WTC11 (cell line): Measurements from ENCODE around the gene KRTAP1-4. TPM values are rescaled to one million over a fixed set of nuclear protein-coding genes. Genes with fewer than 3 reads are reported as not detected.
"Not testable (repeated sequence)": the region's sequence is repeated elsewhere in the genome, so short reads cannot be mapped to it uniquely, and the experiment has no call there.

Source experiments
- ATAC-seq: fragments of 200-7000 bp; cut with Tn5 transposase; 2 replicates; pipeline ENCODE4 v1.10.0; 2021; ENCODE audit warnings: mild to moderate bottlenecking, moderate library complexity
- CTCF ChIA-PET: fragments of 300-600 bp; sonication (Branson Sonifier 250); formaldehyde crosslinking; loops from one replicate; lab custom pipeline; 2021; ENCODE audit warnings: antibody characterized with exemption; lab: Charles Lee
- POLR2A ChIA-PET: fragments of 350-600 bp; sonication (Branson Sonifier 250); formaldehyde crosslinking; loops from one replicate; lab custom pipeline; 2021; ENCODE audit warnings: antibody characterized with exemption; lab: Charles Lee
- DNase-seq: peaks from one replicate; pipeline ENCODE4 v3.0.0; 2021; ENCODE audit warnings: low spot score
- H3K27ac Mint-ChIP-seq: 2 replicates; pipeline ENCODE4 v1.8.0; 2021; ENCODE audit warnings: mixed read lengths
- H3K27me3 Mint-ChIP-seq: 2 replicates; pipeline ENCODE4 v1.8.0; 2021; ENCODE audit warnings: low read depth, mild to moderate bottlenecking, moderate library complexity, mixed read lengths
- H3K36me3 Mint-ChIP-seq: 2 replicates; pipeline ENCODE4 v1.8.0; 2021; ENCODE audit warnings: mixed read lengths
- H3K4me1 Mint-ChIP-seq: 2 replicates; pipeline ENCODE4 v1.8.0; 2022; ENCODE audit warnings: mixed read lengths
- H3K4me3 Mint-ChIP-seq: 2 replicates; pipeline ENCODE4 v1.8.0; 2021; ENCODE audit warnings: mild to moderate bottlenecking, moderate library complexity, mixed read lengths
- H3K9me3 Mint-ChIP-seq: 2 replicates; pipeline ENCODE4 v1.8.0; 2021; ENCODE audit warnings: mixed read lengths
- MXD4 ChIP-seq: fragments of 250-450 bp; sonication (Bioruptor Pico); IDR thresholded peaks from 2 replicates; pipeline ENCODE4 v1.8.0; 2021; ENCODE audit warnings: mild to moderate bottlenecking, moderate library complexity, borderline replicate concordance
- SMAD4 ChIP-seq: sonication (generic); formaldehyde crosslinking; IDR thresholded peaks from 2 replicates; pipeline ENCODE4 v1.8.0; 2022; ENCODE audit warnings: mild to moderate bottlenecking, missing genetic modification reagents
- SP1 ChIP-seq: sonication (generic); formaldehyde crosslinking; conservative IDR thresholded peaks from 2 replicates; pipeline ENCODE4 v1.8.1; 2022; ENCODE audit warnings: missing genetic modification reagents
- ZNF121 ChIP-seq: sonication (generic); formaldehyde crosslinking; IDR thresholded peaks from 2 replicates; pipeline ENCODE4 v1.8.0; 2023; ENCODE audit warnings: missing genetic modification reagents
- ZNF416 ChIP-seq: fragments of 250-450 bp; sonication (Bioruptor Pico); IDR thresholded peaks from 2 replicates; pipeline ENCODE4 v1.9.0; 2021; ENCODE audit warnings: mild to moderate bottlenecking, inconsistent platforms
- total RNA-seq: library from RNA; stranded (reverse); gene quantifications from 3 replicates; pipeline ENCODE4 v1.2.3, GENCODE V29; 2021
- TF ChIP-seq, protein P1 (sequence below): fragments of 250-450 bp; sonication (Bioruptor Pico); IDR thresholded peaks from 2 replicates; pipeline ENCODE4 v1.9.0; 2021; ENCODE audit warnings: mild to moderate bottlenecking
- TF ChIP-seq, protein P2 (sequence below): sonication (generic); formaldehyde crosslinking; IDR thresholded peaks from 2 replicates; pipeline ENCODE4 v1.8.1; 2022; ENCODE audit warnings: missing genetic modification reagents, borderline replicate concordance
- TF ChIP-seq, protein P3 (sequence below): sonication (generic); formaldehyde crosslinking; IDR thresholded peaks from 2 replicates; pipeline ENCODE4 v1.8.1; 2023; ENCODE audit warnings: mild to moderate bottlenecking, moderate library complexity, missing genetic modification reagents
- TF ChIP-seq, protein P4 (sequence below): sonication (generic); formaldehyde crosslinking; IDR thresholded peaks from 2 replicates; pipeline ENCODE4 v1.8.0; 2023; ENCODE audit warnings: mild to moderate bottlenecking, missing genetic modification reagents
- TF ChIP-seq, protein P5 (sequence below): sonication (generic); formaldehyde crosslinking; conservative IDR thresholded peaks from 2 replicates; pipeline ENCODE4 v1.8.1; 2023; ENCODE audit warnings: mild to moderate bottlenecking, low read depth, missing genetic modification reagents, moderate library complexity

The KRTAP1-4 gene
- total RNA-seq, 1 experiment from 2014 or later = not detected

DNA sequence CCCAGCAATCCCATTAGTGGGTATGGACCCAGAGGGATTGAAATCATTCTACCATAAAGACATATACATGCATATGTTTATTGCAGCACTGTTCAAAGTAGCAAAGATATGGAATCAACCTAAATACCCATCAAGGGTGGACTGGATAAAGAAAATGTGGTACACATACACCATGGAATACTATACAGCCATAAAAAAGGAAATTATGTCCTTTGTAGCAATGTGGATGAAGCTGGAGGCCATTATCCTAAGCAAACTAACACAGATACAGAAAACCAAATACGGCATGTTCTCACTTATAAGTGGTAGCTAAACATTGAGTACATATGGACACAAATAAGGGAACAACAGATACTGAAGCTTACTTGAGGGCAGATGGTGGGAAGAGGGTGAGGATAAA is 27.6 kb upstream of the KRTAP1-4 start:
- Mint-ChIP-seq H3K4me3 (no peak overlapping the region), H3K4me1 (peaks cover 17% of the 10 kb centered on the region), H3K36me3 (peaks cover 4% of the 10 kb centered on the region; the same call in 1 of the 2 replicates), H3K9me3 (peaks cover 8% of the 10 kb centered on the region), H3K27ac (no peak overlapping the region), H3K27me3 (no peaks in the 10 kb centered on the region)
- ChIA-PET CTCF (no interaction called here), POLR2A (no interaction called here)
- TF ChIP-seq, protein P1, sequence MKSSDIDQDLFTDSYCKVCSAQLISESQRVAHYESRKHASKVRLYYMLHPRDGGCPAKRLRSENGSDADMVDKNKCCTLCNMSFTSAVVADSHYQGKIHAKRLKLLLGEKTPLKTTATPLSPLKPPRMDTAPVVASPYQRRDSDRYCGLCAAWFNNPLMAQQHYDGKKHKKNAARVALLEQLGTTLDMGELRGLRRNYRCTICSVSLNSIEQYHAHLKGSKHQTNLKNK = no peak
- TF ChIP-seq SP1 (no peak), SMAD4 (CRISPR knock-in tag) (no peak), ZNF416 (CRISPR knock-in tag) (no peak)
- TF ChIP-seq, protein P2, sequence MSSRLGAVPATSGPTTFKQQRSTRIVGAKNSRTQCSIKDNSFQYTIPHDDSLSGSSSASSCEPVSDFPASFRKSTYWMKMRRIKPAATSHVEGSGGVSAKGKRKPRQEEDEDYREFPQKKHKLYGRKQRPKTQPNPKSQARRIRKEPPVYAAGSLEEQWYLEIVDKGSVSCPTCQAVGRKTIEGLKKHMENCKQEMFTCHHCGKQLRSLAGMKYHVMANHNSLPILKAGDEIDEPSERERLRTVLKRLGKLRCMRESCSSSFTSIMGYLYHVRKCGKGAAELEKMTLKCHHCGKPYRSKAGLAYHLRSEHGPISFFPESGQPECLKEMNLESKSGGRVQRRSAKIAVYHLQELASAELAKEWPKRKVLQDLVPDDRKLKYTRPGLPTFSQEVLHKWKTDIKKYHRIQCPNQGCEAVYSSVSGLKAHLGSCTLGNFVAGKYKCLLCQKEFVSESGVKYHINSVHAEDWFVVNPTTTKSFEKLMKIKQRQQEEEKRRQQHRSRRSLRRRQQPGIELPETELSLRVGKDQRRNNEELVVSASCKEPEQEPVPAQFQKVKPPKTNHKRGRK (CRISPR knock-in tag) = no peak
- TF ChIP-seq, protein P3, sequence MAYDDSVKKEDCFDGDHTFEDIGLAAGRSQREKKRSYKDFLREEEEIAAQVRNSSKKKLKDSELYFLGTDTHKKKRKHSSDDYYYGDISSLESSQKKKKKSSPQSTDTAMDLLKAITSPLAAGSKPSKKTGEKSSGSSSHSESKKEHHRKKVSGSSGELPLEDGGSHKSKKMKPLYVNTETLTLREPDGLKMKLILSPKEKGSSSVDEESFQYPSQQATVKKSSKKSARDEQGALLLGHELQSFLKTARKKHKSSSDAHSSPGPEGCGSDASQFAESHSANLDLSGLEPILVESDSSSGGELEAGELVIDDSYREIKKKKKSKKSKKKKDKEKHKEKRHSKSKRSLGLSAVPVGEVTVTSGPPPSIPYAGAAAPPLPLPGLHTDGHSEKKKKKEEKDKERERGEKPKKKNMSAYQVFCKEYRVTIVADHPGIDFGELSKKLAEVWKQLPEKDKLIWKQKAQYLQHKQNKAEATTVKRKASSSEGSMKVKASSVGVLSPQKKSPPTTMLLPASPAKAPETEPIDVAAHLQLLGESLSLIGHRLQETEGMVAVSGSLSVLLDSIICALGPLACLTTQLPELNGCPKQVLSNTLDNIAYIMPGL (CRISPR knock-in tag) = no peak
- TF ChIP-seq, protein P4, sequence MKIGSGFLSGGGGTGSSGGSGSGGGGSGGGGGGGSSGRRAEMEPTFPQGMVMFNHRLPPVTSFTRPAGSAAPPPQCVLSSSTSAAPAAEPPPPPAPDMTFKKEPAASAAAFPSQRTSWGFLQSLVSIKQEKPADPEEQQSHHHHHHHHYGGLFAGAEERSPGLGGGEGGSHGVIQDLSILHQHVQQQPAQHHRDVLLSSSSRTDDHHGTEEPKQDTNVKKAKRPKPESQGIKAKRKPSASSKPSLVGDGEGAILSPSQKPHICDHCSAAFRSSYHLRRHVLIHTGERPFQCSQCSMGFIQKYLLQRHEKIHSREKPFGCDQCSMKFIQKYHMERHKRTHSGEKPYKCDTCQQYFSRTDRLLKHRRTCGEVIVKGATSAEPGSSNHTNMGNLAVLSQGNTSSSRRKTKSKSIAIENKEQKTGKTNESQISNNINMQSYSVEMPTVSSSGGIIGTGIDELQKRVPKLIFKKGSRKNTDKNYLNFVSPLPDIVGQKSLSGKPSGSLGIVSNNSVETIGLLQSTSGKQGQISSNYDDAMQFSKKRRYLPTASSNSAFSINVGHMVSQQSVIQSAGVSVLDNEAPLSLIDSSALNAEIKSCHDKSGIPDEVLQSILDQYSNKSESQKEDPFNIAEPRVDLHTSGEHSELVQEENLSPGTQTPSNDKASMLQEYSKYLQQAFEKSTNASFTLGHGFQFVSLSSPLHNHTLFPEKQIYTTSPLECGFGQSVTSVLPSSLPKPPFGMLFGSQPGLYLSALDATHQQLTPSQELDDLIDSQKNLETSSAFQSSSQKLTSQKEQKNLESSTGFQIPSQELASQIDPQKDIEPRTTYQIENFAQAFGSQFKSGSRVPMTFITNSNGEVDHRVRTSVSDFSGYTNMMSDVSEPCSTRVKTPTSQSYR (CRISPR knock-in tag) = no peak
- TF ChIP-seq, protein P5, sequence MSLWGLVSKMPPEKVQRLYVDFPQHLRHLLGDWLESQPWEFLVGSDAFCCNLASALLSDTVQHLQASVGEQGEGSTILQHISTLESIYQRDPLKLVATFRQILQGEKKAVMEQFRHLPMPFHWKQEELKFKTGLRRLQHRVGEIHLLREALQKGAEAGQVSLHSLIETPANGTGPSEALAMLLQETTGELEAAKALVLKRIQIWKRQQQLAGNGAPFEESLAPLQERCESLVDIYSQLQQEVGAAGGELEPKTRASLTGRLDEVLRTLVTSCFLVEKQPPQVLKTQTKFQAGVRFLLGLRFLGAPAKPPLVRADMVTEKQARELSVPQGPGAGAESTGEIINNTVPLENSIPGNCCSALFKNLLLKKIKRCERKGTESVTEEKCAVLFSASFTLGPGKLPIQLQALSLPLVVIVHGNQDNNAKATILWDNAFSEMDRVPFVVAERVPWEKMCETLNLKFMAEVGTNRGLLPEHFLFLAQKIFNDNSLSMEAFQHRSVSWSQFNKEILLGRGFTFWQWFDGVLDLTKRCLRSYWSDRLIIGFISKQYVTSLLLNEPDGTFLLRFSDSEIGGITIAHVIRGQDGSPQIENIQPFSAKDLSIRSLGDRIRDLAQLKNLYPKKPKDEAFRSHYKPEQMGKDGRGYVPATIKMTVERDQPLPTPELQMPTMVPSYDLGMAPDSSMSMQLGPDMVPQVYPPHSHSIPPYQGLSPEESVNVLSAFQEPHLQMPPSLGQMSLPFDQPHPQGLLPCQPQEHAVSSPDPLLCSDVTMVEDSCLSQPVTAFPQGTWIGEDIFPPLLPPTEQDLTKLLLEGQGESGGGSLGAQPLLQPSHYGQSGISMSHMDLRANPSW = no peak
- no peak for ATAC-seq
- DNase-seq = no peak

DNA sequence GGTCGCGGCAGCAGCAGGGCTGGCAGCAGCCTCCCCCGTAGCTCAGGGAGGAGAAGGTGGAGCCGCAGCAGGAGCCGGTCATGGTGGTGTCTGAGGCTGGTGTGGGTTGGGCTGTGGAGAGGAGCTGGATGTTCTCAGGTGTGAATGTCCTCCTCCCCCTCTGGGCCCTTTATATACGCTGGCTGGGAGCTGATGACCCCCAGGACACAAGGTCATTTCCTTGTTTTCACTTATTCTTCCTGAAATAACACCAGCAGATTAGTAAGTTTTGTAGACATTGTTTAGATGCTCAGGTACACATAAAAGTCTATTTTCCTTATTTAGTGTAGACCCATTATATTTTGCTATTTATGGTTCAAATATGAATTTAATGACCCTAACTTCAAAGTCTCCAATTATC is 25.1 kb upstream of the KRTAP1-4 start, which contains the start of gene KRTAP2-2:
KRTAP2-2 (minus strand) TSS at position 101 of the 400 bp plus-strand sequence; CDS start at position 82, 19 bp downstream.
- H3K4me1 Mint-ChIP-seq = peaks cover 20% of the 10 kb centered on the region
- H3K27ac Mint-ChIP-seq, POLR2A ChIA-PET, H3K27me3 Mint-ChIP-seq, H3K9me3 Mint-ChIP-seq, H3K36me3 Mint-ChIP-seq, DNase-seq, H3K4me3 Mint-ChIP-seq, CTCF ChIA-PET, ATAC-seq: not testable (repeated sequence)

DNA sequence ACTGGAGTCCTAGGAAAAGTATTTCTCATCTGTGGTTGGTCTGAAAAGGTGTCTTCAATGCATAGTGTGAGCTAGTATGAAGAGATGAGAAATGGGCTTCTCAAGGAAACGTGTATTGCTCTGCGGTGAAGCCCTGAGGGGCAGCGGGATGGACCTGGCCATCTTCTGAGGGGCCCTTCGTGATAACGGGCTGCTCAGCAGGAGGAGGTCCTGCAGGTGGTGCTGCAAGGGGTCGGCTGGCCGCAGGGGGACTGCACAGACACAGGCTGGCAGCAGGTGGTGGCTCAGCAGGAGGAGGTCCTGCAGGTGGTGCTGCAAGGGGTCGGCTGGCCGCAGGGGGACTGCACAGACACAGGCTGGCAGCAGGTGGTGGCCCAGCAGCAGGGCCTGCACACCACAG is 24.6 kb upstream of the KRTAP1-4 start:
- DNase-seq, H3K36me3 Mint-ChIP-seq, H3K27me3 Mint-ChIP-seq, H3K27ac Mint-ChIP-seq, H3K4me3 Mint-ChIP-seq, ATAC-seq, CTCF ChIA-PET, POLR2A ChIA-PET, H3K9me3 Mint-ChIP-seq: not testable (repeated sequence)
- H3K4me1 Mint-ChIP-seq = peaks cover 23% of the 10 kb centered on the region

DNA sequence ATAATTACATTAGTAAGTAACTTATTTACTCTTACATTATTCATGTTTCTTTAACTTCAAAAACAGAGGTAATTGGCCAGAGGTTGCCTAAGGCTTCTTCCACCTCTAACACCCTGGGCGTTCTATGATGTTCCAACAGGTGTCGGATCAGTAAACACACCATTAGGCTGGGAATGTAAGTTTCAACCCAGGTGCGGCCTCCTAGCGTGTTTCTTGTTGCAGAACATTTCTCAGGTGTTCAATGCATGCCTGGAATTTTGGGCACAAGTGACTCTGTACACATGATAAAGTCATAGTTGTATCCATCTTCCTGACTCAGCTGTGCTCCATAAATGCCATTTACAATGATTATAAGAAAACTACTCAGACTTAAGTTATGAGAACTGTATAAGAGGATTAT is 24.0 kb upstream of the KRTAP1-4 start:
- ATAC-seq (no peak), DNase-seq (no peak)
- Mint-ChIP-seq H3K27ac (no peak overlapping the region), H3K9me3 (peaks cover 8% of the 10 kb centered on the region), H3K36me3 (peaks cover 4% of the 10 kb centered on the region; the same call in 1 of the 2 replicates), H3K4me1 (peaks cover 19% of the 10 kb centered on the region), H3K27me3 (no peaks in the 10 kb centered on the region), H3K4me3 (no peak overlapping the region)
- ChIA-PET POLR2A (no interaction called here), CTCF (no interaction called here)
- TF ChIP-seq ZNF121 (CRISPR knock-in tag) (no peak), MXD4 (no peak)
